Occipital lobe (tissue), 2 donors: ENCODE measurements around the gene C18orf54. TPM values are rescaled to one million over a fixed set of nuclear protein-coding genes. Genes with fewer than 3 reads are reported as not detected.
"Not testable (repeated sequence)": the region's sequence is repeated elsewhere in the genome, so short reads cannot be mapped to it uniquely, and the experiment has no call there.

Experiments
- DNase-seq: peaks from one replicate; lab custom pipeline; 2025; lab: John Stamatoyannopoulos, UW
- total RNA-seq: library from RNA; depleted of rRNA; stranded (reverse); fragments of >200 nt; gene quantifications from one replicate; pipeline ENCODE4 v1.2.3, GENCODE V29; 2014

C18orf54 gene
- total RNA-seq = 8.7 TPM

- peak; percentile 84 for DNase-seq
Observed at GRCh38 chr18:54357660-54358494, at the start of gene C18orf54, which contains the start of gene STARD6. Gene C18orf54, plus strand, starts transcription at chr18:54357906. Its CDS starts 2,667 bp downstream, at chr18:54360573. Gene STARD6, minus strand, starts transcription at chr18:54357858. Its CDS starts 3,285 bp downstream, at chr18:54354573.

DNA sequence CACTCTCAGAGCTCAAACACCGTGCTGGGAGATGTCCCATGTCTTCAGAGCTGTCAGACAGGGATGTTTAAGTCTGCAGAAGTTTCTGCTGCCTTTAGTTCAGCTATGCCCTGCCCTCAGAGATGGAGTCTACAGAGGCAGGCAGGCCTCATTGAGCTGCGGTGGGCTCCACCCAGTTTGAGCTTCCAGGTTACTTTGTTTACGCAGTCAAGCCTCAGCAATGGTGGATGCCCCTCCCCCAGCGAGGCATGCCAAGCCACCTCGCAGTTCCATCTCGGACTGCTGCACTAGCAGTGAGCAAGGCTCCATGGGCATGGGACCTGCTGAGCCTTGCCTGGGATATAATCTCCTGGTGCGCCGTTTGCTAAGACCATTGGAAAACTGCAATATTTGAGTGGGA is 48.1 kb upstream of the C18orf54 start:
- not testable (repeated sequence) for DNase-seq

- no peak for DNase-seq
Observed at GRCh38 chr18:54316071-54316820, 41.5 kb upstream of the C18orf54 start.

GRCh38 chr18:54323561-54323960 is 34.1 kb upstream of the C18orf54 start:
- DNase-seq = no peak

DNA sequence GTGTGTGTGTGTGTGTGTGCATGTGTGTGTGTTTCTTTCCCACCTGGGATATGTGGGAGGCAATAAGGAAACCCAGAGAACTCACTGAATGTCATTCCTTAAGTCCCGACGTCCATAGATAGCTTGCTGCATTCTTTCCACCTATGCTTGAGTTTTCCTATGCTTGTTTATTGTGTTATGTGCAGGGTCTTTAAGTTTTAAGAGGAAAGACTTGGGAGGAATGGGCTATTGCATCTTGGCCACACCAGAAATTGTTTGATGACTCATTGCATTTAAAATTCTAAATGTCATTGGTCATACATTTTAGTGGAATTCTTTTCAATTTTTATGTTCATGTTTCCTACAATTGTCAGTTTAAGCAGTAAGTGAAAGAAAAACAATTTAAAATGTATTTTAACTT is 33.7 kb upstream of the C18orf54 start:
- no peak for DNase-seq

GRCh38 chr18:54327818-54328217 is 29.9 kb upstream of the C18orf54 start:
- no peak for DNase-seq

DNA sequence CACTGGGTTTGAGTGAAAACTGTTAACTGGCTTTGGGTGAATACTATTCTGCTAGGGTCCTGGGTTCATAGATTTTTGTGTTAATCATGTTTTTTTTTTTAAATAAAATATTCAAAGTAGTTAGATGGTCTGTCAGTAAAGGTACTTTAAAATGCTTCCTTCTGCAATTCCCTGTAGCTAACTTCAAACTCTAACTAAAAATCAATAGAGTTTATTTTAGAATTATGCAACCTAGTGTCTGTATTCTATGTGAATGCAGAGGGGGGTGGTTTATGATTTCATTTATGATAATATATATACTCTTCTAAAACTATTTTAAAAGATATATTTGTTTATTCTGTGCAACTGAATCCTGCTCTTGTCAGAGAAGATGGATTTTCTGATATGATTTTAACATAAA is 27.9 kb upstream of the C18orf54 start:
- DNase-seq = no peak

- no peak for DNase-seq
Observed at GRCh38 chr18:54330768-54331548, 26.7 kb upstream of the C18orf54 start.

GRCh38 chr18:54335638-54336173 is 22.0 kb upstream of the C18orf54 start:
- no peak for DNase-seq

DNA sequence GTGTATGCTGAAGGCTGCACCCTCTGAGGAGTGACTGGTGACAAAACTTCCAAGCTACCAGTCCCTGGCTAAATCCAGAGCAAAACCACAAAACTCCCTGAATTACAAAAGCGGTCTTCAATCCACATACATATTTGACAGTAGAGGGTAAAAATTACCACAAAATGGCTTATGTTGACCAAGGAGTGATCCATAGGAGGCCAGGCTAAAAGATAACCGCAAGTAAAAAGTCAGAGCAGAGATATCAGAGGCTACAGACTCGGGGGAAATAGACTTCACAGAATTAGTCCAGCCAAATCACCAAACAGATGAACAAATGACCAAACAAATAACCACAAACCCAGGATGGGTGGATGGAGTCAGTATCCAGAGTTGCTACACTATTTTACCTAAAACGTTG is 19.5 kb upstream of the C18orf54 start:
- DNase-seq = no peak

DNA sequence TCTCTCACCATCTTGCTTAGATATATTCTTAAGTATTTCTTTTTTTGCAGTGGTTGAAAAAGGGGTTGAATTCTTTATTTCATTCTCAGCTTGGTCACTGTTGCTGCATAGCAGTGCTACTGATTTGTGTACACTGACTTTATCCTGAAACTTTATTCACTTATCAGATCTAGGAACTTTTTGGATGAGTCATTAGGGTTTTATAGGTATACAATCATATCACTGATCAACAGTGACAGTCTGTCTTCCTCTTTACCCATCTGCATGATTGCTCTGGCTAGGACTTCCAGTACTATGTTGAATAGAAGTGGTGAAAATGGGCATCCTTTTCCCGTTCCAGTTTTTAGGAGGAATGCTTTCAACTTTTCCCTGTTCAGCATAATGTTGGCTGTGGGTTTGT is 6.5 kb upstream of the C18orf54 start:
- DNase-seq = no peak

DNA sequence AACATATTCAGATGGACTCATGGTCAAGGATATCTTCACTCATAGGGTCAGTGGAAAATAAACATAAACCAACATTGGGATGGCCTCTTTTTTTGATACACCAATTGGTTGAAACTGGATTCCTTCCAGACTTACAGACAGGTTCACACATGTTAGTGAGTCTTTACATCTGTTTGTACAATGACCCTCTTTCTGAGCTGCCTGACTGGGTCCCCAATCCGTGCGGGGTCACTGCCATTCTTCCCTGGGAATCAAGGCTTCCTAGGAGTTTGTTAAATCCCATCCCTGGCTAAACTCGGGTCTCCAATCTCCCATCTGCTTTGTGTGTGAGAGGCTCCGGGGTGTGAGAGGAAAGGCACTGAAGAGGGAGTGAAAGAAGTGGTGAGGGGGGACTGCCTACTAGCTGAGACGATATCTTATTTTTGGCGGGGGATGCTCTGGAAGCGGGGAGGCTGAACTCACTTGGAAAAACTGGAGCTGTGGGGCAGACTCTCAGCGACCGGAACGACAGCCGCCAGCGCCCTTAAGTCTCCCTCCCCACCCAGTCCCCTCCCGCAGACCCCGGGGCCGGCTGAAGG is 535 bp upstream of the C18orf54 start:
- no peak for DNase-seq

- no peak for DNase-seq
Observed at GRCh38 chr18:54358495-54359040, 862 bp downstream of the C18orf54 start.

GRCh38 chr18:54359233-54359632 is 1.5 kb downstream of the C18orf54 start:
- no peak for DNase-seq

DNA sequence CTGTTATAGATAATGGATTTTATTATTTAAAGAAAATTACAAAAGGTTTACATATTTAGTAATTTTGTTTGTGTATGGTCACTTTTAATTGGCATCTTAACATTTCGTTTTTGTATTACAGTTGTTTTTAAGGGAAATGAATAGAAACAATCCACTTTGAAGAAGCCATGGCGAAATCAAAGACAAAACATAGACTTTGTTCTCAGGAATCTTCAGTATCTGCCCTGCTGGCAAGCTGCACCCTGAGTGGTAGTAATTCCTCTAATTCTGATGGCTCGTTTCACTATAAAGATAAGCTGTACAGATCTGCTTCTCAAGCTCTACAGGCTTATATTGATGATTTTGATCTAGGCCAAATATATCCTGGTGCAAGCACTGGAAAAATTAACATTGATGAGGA is 2.7 kb downstream of the C18orf54 start:
- no peak for DNase-seq

GRCh38 chr18:54378057-54378456 is 20.4 kb downstream of the C18orf54 start:
- no peak for DNase-seq

GRCh38 chr18:54381640-54382039 is 23.9 kb downstream of the C18orf54 start:
- DNase-seq = no peak

GRCh38 chr18:54382076-54382475 is 24.4 kb downstream of the C18orf54 start:
- no peak for DNase-seq

DNA sequence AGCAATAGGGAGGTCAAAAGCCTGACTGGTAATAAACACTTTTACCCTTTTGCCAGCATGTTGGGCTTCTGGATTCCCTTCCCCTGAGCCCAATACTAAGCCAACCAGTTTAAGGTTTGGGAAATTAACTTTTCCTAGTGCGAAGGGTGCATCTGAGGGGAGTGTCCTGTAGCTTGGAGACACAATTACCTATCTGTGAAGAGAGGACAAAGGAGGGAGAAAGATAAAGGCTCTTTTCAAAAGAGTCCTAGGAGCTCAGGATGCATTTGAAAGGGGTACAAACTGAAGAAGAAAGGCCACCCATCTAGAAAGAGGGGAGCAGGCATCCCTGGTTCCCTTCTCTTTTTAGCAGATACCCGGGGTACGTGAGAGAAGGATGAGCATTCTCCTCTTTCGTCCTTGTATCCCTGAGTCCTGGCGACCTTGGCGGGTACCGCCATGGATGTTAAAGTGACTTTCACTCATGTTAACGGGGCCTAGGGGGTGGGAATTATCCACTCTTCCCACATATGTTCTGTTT is 25.1 kb downstream of the C18orf54 start:
- DNase-seq = no peak

DNA sequence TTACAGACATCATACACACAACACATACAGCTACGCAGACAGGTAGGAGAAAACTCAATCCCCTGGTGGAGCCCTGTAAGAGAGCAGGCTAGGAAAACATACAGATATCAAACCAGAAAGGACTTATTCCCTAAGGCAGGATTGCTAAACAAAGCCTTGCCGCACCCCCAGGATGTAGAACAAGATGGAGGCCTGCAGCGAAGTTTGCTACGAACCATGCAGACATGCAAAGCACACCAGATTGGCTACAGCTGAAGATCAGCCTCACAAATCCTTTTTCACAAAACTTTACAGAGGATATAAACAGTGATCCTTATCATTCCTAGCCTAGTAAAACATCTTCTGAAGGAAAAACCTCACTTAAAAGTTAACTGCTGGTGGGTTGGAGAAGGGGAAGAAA is 28.3 kb downstream of the C18orf54 start:
- DNase-seq = no peak
